Occipital lobe (tissue), 2 donors: ENCODE results near the gene IGFL3. TPM values are rescaled to one million over a fixed set of nuclear protein-coding genes. Genes with fewer than 3 reads are reported as not detected.
"Not testable (repeated sequence)": the region's sequence is repeated elsewhere in the genome, so short reads cannot be mapped to it uniquely, and the experiment has no call there.

ENCODE experiments used
- DNase-seq: peaks from one replicate; lab custom pipeline; 2025; lab: John Stamatoyannopoulos, UW
- total RNA-seq: library from RNA; depleted of rRNA; stranded (reverse); fragments of >200 nt; gene quantifications from one replicate; pipeline ENCODE4 v1.2.3, GENCODE V29; 2014

The IGFL3 gene
- total RNA-seq = not detected

DNA sequence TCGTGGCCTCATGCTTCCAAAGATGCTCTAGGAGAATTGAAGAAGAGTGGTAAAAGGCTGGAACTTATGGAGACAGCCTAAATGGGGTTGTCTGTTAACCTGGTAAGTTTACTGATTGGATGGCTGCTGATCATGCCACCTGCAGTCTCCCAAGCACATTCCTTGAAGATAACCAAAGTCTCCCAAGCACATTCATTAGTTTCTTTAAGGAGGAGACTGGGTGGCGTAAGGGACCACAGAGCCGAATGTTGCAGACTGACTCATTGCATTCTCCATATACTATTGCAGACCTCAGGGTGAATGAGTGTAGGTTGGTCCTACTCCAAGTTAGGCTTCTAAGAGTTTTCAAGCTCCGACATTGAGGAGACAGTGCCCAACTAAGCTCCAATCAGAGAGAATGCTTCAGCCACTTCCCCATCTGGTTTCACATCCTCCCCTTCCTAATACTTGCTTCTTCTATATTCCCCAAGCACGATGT, at the start of gene IGFL3:
Gene IGFL3 (minus strand): TSS at position 51 of the 478 bp plus-strand sequence. CDS start 39 bp downstream, at position 12.
- DNase-seq = no peak

DNA sequence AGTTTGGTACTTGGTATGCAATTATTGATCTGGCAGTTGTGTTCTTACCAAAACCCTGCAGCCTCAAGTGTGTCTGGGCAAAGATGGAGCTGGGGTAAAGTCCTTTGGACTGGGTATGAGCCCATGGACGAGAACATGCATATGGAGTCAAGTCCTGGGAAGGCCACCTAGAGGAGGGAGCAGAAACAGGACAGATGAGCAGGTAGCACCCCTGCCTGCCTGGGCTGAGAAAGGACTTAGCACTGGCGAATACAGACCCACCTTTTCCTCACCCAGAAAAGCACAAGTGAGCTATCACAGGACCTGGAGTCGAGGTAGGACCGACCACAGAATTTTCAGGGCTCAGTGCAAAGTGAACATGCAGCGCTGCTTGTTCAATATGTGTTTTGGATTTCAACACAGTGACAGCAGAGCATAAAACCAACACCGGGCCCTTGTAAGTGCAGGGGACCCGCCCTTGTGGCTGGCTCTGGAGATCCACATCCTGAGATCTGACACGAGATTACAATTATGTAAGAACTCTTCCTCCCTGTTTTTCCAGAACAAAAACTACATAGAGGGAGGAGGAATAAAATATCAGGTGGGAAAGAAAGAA, 49.5 kb upstream of the IGFL3 start:
- DNase-seq = no peak

DNA sequence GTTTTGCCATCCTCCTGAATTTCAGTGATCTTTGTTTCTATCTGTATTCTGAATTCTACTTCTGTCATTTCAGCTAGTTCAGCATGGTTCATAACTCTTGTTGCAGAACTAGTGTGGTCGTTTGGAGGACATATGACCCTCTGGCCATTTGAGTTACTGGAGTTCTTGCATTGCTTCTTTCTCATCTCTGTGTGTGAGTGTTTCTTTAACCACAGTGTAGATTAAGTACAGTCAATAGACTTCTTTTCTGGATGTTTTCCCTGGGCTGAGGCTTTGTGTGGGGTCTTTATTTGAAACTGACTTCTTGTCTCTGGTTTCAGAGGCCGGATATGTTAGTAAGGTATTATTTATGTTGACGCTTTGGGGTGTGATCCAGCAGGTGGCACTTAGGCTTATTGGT, 38.2 kb upstream of the IGFL3 start:
- DNase-seq = no peak

- DNase-seq = not testable (repeated sequence)
These were observed 37.3 kb upstream of the IGFL3 start for GRCh38 chr19:46161642-46162257.

GRCh38 chr19:46160233-46160775, 35.8 kb upstream of the IGFL3 start:
- no peak for DNase-seq

DNA sequence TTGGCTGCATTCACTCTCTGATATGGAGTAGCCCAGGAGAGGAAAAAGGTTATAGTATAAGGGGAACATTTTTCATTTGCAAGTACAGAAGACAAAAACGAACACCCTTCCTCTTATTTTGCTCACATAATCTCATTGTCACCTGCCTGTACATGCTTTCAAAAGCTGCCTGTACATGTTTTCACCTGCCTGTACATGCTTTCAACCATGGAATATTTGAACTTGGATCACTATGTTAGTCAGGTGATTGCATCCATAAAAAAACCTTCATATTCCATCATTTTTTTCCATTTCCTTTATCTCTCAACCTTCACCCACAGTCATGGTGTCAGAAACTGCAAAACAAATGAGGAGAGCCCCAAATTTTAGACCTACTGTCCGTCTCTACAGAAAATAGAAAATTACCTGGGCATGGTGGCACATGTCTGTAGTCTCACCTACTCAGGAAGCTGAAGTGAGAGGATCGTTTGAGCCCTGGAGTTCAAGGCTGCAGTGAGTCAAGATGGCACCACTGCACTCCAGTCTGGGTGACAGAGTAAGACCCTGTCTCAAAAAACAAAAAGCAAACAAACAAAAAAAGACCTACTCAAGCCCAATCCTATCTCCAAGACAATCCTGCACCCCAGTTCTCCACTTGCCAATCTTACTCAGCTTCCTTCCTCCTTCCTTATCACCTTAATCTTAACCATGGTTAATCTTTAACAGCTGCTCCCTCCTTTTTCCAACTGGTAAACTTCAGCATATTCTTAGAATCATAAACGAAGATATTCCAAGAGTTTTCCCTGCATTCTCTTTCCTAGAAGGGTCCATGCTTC, 35.1 kb upstream of the IGFL3 start:
- DNase-seq = no peak

DNA sequence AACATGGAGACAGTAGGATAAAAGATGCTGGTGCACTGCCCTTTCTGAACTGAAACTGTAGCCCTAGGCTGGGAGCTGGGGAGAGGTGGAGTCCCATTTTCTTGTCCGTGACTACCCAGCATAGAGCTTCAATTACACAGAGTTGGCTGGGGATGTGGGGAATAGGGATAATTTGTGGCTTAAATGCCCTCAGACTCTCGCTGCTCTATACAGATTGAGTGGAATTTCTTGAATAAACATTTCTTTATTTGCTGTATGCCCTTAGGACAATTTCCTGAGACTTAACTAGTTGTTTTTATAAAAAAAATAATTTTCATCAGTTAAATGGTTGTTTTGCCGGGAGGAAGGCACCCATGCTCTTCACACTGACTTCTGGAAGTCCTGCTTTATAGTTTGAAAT, 30.7 kb upstream of the IGFL3 start:
- no peak for DNase-seq

- DNase-seq = no peak
These were observed 26.1 kb upstream of the IGFL3 start for GRCh38 chr19:46150606-46151005.

DNA sequence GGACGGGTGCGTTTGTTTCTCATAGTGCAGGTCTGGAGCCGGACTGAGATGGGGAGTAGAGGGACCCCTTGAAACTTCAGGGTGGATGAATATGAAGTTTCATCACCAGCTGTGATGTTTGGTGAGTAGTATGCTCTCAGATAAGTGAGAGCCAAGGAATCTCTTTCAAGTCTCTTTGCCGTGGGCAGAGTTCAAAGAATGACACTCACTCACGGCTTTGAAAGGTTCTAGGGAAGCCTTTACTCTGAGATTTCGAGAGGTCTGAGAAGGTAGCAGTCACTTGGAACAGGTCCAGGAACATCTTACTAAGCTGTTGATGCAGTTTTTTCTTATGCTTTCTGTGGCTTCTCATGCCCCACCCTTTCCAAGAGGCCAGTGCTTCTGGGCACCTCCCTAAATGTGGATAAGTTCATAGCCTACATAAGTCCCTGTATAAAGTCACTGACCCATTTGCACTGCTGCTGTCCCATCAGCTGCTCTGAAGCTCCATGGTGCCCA, 23.4 kb upstream of the IGFL3 start, which contains the start of gene IGFL2:
Gene IGFL2 (plus strand): TSS at position 448 of the 498 bp plus-strand sequence. CDS start 41 bp downstream, at position 489.
- no peak for DNase-seq

GRCh38 chr19:46147166-46147740, 22.8 kb upstream of the IGFL3 start:
- no peak for DNase-seq

DNA sequence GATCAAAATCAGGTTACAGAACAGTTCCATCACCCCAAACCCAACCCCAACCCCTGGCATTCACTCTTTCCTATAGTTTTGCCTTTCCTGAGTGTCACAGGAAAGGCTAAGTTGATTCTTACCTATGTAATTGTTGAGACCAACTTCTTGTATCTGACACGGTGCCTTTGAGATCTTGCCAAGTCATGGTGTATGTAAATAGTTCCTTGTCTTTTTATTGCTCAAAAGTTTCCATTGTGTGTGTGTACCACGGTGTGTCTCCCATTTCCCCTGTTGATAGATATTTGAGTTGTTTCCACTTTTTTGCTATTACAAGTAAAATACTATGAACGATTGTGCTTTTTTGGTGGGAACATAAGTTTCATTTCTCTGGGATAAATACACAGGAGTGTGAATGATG, 20.3 kb upstream of the IGFL3 start:
- DNase-seq = no peak

DNA sequence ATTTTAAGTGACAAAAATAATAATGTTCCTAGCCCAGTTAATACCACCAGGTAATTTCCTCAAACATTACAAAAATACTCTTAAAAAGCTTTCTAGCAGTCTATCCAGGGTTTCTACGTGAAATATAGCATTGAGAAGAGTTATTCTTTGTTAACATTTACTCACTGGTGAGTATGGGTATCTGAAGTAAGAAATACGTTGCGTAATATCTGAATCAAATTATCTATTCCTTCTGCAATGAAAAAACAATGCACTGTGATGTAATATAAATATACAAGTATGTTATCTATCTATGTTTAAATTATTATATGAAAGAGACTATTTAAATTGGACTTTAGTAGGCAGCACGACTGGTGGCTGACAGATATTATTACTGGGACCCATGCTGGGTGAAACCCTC, 17.8 kb upstream of the IGFL3 start:
- no peak for DNase-seq

DNA sequence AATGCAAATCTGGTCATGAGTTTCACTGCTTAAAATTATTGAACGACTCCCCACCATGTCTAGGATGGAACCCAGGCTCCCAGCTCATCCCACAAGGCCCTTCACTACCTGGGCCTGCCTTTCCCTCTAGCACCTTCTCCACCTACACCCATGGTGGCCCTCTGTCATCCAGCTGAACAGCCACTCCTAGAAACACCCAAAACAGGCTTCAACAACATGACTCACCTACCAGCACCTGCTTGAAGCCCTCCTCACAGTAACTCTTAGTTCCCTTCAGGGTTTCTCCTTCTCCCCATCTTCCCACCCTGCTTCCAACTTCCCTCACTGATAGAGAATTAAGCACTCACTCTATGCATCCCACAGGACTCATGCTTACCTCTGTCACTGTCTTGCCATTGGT, 16.9 kb upstream of the IGFL3 start:
- DNase-seq = no peak

DNA sequence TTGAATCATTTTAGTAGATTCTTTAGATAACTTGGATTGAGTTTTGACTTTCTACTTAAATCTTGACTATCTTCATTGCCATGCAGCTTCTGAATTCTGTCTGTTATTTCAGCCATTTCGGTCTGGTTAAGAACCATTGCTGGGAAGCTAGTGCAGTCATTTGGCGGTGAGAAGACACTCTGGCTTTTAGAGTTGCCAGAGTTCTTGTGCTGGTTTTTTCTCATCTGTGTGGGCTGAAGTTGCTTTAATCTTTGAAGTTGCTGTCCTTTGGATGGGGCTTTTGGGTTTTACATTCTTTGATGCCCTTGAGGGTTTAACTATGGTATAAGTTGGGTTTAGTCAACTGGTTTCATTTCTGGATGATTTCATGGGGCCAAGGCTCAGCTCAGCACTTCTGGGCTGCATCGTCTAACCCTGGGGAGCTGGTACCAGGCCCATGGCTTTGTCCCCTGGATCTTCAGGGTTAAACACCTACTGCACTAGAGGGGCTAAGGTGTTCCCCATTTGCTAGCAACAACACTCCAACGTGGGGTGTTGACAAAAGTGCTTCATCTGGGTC, 13.5 kb upstream of the IGFL3 start:
- DNase-seq = no peak

GRCh38 chr19:46134527-46134926, 10.0 kb upstream of the IGFL3 start:
- no peak for DNase-seq

DNA sequence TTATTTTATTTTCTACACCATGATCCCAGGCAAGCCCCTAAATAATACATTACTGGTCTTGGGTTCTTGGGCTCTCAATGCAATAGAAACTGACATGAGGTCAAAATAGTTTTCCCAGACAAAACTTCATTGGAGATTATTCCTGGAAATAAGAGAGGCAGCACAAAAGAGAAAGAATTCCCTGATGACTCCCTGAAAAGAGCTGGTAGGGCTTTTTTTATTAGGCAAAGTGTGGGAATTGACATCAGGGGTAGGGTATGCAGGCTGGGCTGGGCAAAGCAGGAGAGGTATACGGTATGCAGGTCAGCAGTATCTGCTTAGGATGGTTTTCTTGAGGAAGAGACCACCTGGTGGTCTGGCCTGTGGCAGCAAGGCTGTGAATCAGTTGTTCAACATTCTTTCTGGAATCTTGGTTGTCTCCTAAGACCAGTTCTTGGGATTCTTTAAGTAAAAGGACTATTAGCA, 9.3 kb upstream of the IGFL3 start:
- DNase-seq = no peak

DNA sequence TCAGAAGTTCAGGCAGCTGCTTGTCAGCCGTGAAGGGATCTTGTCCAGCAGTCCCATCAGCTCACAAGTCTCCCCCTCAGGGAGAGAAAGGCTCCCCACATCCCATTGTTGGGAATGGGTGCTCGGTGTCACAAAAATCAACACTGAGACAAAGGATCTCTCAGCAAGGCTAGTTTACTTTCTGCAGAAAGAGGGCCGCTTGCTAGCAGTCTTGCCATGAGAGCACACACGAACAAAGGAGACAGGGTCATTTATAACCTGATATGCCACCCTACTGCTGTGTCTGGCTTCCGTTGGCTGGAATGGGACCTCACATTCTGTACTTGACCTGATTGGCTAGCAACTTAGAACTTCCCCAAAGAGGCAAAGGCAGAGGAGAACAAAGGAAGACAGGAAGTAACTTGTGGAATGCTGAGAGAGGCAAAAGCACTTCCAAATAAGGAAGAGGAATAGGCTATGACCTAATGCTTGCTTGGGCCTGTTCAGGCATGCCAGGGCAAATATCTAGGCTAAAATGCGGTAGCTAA, 8.7 kb upstream of the IGFL3 start:
- peak; percentile 14 for DNase-seq

GRCh38 chr19:46132508-46133100, 8.1 kb upstream of the IGFL3 start:
- no peak for DNase-seq

GRCh38 chr19:46131485-46132143, 7.1 kb upstream of the IGFL3 start:
- no peak for DNase-seq

GRCh38 chr19:46126086-46126580, 1.6 kb upstream of the IGFL3 start:
- no peak for DNase-seq
